H1 (cell line): ENCODE results near the gene ADPRH. TPM values are rescaled to one million over a fixed set of nuclear protein-coding genes. Genes with fewer than 3 reads are reported as not detected.

ENCODE experiments used
- CTCF ChIA-PET: fragments of 300-600 bp; sonication (Branson Sonifier 250); formaldehyde crosslinking; loops from one replicate; lab custom pipeline; 2021; ENCODE audit not compliant: partially characterized antibody; lab: Charles Lee
- POLR2A ChIA-PET: fragments of 300-600 bp; sonication (Branson Sonifier 250); formaldehyde crosslinking; loops from one replicate; lab custom pipeline; 2021; ENCODE audit warnings: inconsistent platforms; ENCODE audit not compliant: partially characterized antibody; lab: Charles Lee
- DNase-seq, 2 experiments: peaks; one replicate each; pipeline versions ENCODE4 v3.0.0 to v3.0.0-alpha.2; 2010 to 2022; ENCODE audit warnings: low spot score in 2 of 2, low read depth in 1 of 2, mixed read lengths in 1 of 2
- FAIRE-seq: peaks from 2 replicates; lab custom pipeline; 2011; peaks lifted over from hg19 to GRCh38; lab: Jason Lieb, UNC
- H2AFZ ChIP-seq: 2 replicates; pipeline ENCODE4 v1.8.1; 2012; ENCODE audit warnings: low read length, inconsistent platforms
- H2AK5ac ChIP-seq: 2 replicates; pipeline ENCODE4 v1.6.1; 2013; ENCODE audit warnings: low read depth, low read length
- H2BK120ac ChIP-seq: replicated peaks from 2 replicates; pipeline ENCODE3; 2013; ENCODE audit warnings: low read depth, low read length, inconsistent platforms
- H2BK12ac ChIP-seq: 2 replicates; pipeline ENCODE4 v1.6.1; 2013; ENCODE audit warnings: low read depth, low read length
- H2BK15ac ChIP-seq: 2 replicates; pipeline ENCODE4 v1.6.1; 2013; ENCODE audit warnings: low read length
- H2BK20ac ChIP-seq: 2 replicates; pipeline ENCODE4 v1.6.1; 2013; ENCODE audit warnings: low read length
- H2BK5ac ChIP-seq: 2 replicates; pipeline ENCODE4 v1.6.1; 2013; ENCODE audit warnings: low read depth, low read length
- H3K14ac ChIP-seq: 2 replicates; pipeline ENCODE4 v1.6.1; 2013; ENCODE audit warnings: inconsistent platforms; ENCODE audit not compliant: insufficient read length
- H3K18ac ChIP-seq: 2 replicates; pipeline ENCODE4 v1.6.1; 2013; ENCODE audit warnings: low read length; ENCODE audit errors: extremely low read depth
- H3K23ac ChIP-seq: 2 replicates; pipeline ENCODE4 v1.6.1; 2013; ENCODE audit warnings: inconsistent platforms; ENCODE audit not compliant: insufficient read length
- H3K23me2 ChIP-seq: 2 replicates; pipeline ENCODE4 v1.6.1; 2013; ENCODE audit warnings: low read depth, low read length
- H3K27ac ChIP-seq: 2 replicates; pipeline ENCODE4 v1.6.1; 2011; ENCODE audit warnings: low read depth, low read length, inconsistent platforms
- H3K27me3 ChIP-seq, 4 experiments: replicated peaks in 1 of 4; 1 replicate in 1 of 4; 2 replicates in 3 of 4; pipeline versions ENCODE4 v1.6.1 to v1.8.1; 2011 to 2013; ENCODE audit warnings: low read length in 3 of 4, mild to moderate bottlenecking in 3 of 4, inconsistent platforms in 2 of 4, mixed read lengths in 2 of 4, moderate library complexity in 1 of 4; ENCODE audit not compliant: control insufficient read depth in 3 of 4, insufficient read depth in 3 of 4; ENCODE audit errors: extremely low read depth in 1 of 4
- H3K36me3 ChIP-seq, 4 experiments: 2 replicates each; pipeline versions ENCODE4 v1.6.1 to v1.8.1; 2011 to 2013; ENCODE audit warnings: mild to moderate bottlenecking in 4 of 4, low read length in 3 of 4, moderate library complexity in 2 of 4, control low read depth in 1 of 4, inconsistent platforms in 1 of 4; ENCODE audit not compliant: insufficient read depth in 4 of 4, control insufficient read depth in 2 of 4
- H3K4ac ChIP-seq: replicated peaks from 2 replicates; pipeline ENCODE3; 2013; ENCODE audit warnings: low read length, low read depth, mixed read lengths, inconsistent platforms; ENCODE audit not compliant: insufficient read length
- H3K4me1 ChIP-seq, 4 experiments: replicated peaks in 1 of 4; 1 replicate in 1 of 4; 2 replicates in 3 of 4; pipeline versions ENCODE4 v1.6.1 to v1.8.1; 2011 to 2013; ENCODE audit warnings: low read length in 3 of 4, inconsistent platforms in 2 of 4, mixed read lengths in 1 of 4; ENCODE audit not compliant: insufficient read depth in 4 of 4, control insufficient read depth in 3 of 4
- H3K4me2 ChIP-seq, 2 experiments: 2 replicates each; pipeline versions ENCODE4 v1.6.1 to v1.8.1; 2011 to 2013; ENCODE audit warnings: low read depth in 2 of 2, low read length in 2 of 2, control low read depth in 1 of 2, inconsistent platforms in 1 of 2, mild to moderate bottlenecking in 1 of 2; ENCODE audit not compliant: insufficient read depth in 1 of 2
- H3K4me3 ChIP-seq, 4 experiments: fragments of 200-600, 300-600 bp in 1 of 4; sonication (generic), shearing (Covaris generic), sonication (Bioruptor Twin) in 1 of 4; 2 replicates each; pipeline versions ENCODE4 v1.5.1 to v1.8.1; 2011 to 2016; ENCODE audit warnings: low read length in 4 of 4, low read depth in 3 of 4, control low read depth in 2 of 4, inconsistent platforms in 2 of 4, mild to moderate bottlenecking in 2 of 4, mixed read lengths in 1 of 4, moderate library complexity in 1 of 4; ENCODE audit not compliant: insufficient read depth in 2 of 4; ENCODE audit errors: extremely low read depth in 1 of 4
- H3K56ac ChIP-seq: replicated peaks from 2 replicates; pipeline ENCODE3; 2013; ENCODE audit warnings: low read depth, mild to moderate bottlenecking, mixed read lengths, low read length, inconsistent platforms; ENCODE audit not compliant: insufficient read length
- H3K79me1 ChIP-seq: 2 replicates; pipeline ENCODE4 v1.6.1; 2013; ENCODE audit warnings: low read depth, low read length, control low read depth
- H3K79me2 ChIP-seq, 2 experiments: 2 replicates each; pipeline versions ENCODE4 v1.6.1 to v1.8.1; 2012 to 2013; ENCODE audit warnings: low read length in 2 of 2, mild to moderate bottlenecking in 2 of 2, inconsistent platforms in 1 of 2; ENCODE audit not compliant: insufficient read depth in 2 of 2, control insufficient read depth in 1 of 2
- H3K9ac ChIP-seq, 4 experiments: replicated peaks in 1 of 4; 1 replicate in 1 of 4; 2 replicates in 3 of 4; pipeline versions ENCODE4 v1.6.1 to v1.8.1; 2011 to 2013; ENCODE audit warnings: low read depth in 3 of 4, low read length in 3 of 4, control low read depth in 2 of 4, mild to moderate bottlenecking in 2 of 4, moderate library complexity in 2 of 4, inconsistent platforms in 1 of 4; ENCODE audit errors: extremely low read depth in 1 of 4
- H3K9me3 ChIP-seq, 2 experiments: 2 replicates each; pipeline versions ENCODE4 v1.6.1 to v1.8.1; 2012 to 2013; ENCODE audit warnings: mild to moderate bottlenecking in 2 of 2, moderate library complexity in 2 of 2, control low read depth in 1 of 2, inconsistent platforms in 1 of 2, low read depth in 1 of 2, low read length in 1 of 2, mixed read lengths in 1 of 2; ENCODE audit not compliant: insufficient read depth in 2 of 2
- H4K20me1 ChIP-seq, 2 experiments: replicated peaks in 1 of 2; 2 replicates each; pipeline versions ENCODE3 to v1.8.1; 2011 to 2013; ENCODE audit warnings: inconsistent platforms in 2 of 2, low read length in 2 of 2, mild to moderate bottlenecking in 1 of 2; ENCODE audit not compliant: insufficient read depth in 2 of 2, control insufficient read depth in 1 of 2
- H4K5ac ChIP-seq: 2 replicates; pipeline ENCODE4 v1.6.1; 2013; ENCODE audit warnings: low read length, low read depth, mixed read lengths, inconsistent platforms; ENCODE audit not compliant: insufficient read length
- H4K8ac ChIP-seq: 2 replicates; pipeline ENCODE4 v1.8.0; 2013; ENCODE audit warnings: mild to moderate bottlenecking, moderate library complexity, low read length, inconsistent platforms; ENCODE audit not compliant: insufficient read depth; ENCODE audit errors: extremely low read depth
- H4K91ac ChIP-seq: replicated peaks from 2 replicates; pipeline ENCODE3; 2013; ENCODE audit warnings: low read length, mixed read lengths, inconsistent platforms; ENCODE audit not compliant: insufficient read length
- ATF2 ChIP-seq: IDR thresholded peaks from 2 replicates; pipeline ENCODE4 v1.6.1; 2012; ENCODE audit warnings: low read length, inconsistent platforms
- EZH2 ChIP-seq: fragments of 200-600 bp; sonication (generic); IDR thresholded peaks from 2 replicates; pipeline ENCODE4 v1.7.1; 2012; ENCODE audit warnings: low read depth, mild to moderate bottlenecking, moderate library complexity, low read length, inconsistent platforms; ENCODE audit not compliant: severe bottlenecking
- JUND ChIP-seq: IDR thresholded peaks from 2 replicates; pipeline ENCODE4 v1.6.1; 2011; ENCODE audit warnings: mild to moderate bottlenecking, improper control_type of control experiment, low read length
- PHF8 ChIP-seq: fragments of 200-600 bp; sonication (generic); conservative IDR thresholded peaks from 2 replicates; pipeline ENCODE4 v1.7.1; 2012; ENCODE audit warnings: low read depth, mild to moderate bottlenecking, inconsistent platforms, low read length, moderate library complexity
- POLR2A ChIP-seq, 2 experiments: IDR thresholded peaks; 1 replicate in 1 of 2; 2 replicates in 1 of 2; pipeline ENCODE4 v1.6.1; 2011; ENCODE audit warnings: low read depth in 2 of 2, low read length in 2 of 2, mild to moderate bottlenecking in 2 of 2; ENCODE audit errors: control extremely low read depth in 1 of 2
- SP4 ChIP-seq: IDR thresholded peaks from 2 replicates; pipeline ENCODE4 v1.6.1; 2012; ENCODE audit warnings: low read length, inconsistent platforms
- SRF ChIP-seq: IDR thresholded peaks from 2 replicates; pipeline ENCODE4 v1.6.1; 2011; ENCODE audit warnings: mild to moderate bottlenecking, low read depth, low read length, moderate library complexity
- WGBS, 2 experiments: shearing (Covaris generic) in 1 of 2; methylation state at CpG; one replicate each; pipeline versions ENCODE4 v1.1.6 to v1.1.7; 2013 to 2015; ENCODE audit warnings: low lambda C conversion rate in 2 of 2, mixed read lengths in 2 of 2, inconsistent platforms in 1 of 2, low coverage in 1 of 2, missing lambda C conversion rate in 1 of 2; ENCODE audit not compliant: insufficient replicate concordance in 2 of 2, insufficient coverage in 1 of 2, insufficient read length in 1 of 2; ENCODE audit errors: extremely low coverage in 1 of 2, missing lambda C conversion rate in 1 of 2; 5-methylcytosine and 5-hydroxymethylcytosine counted together
- polyA plus RNA-seq, 7 experiments: library from polyadenylated mRNA; depleted of rRNA in 3 of 7; stranded (reverse) in 5 of 7; unstranded in 2 of 7; fragments of >200 nt in 5 of 7; fragments of 200-250 nt in 2 of 7; gene quantifications; 1 replicate in 5 of 7; 2 replicates in 1 of 7; 4 replicates in 1 of 7; pipeline versions ENCODE4 v1.2.1 to v1.2.3, GENCODE V29; 2011 to 2013; ENCODE audit warnings: missing spikeins in 2 of 7, mixed read lengths in 2 of 7
- total RNA-seq: library from RNA; stranded (reverse); fragmentation: NEBNext Ultra II Directional; extraction: Animal tissue kit (Norgen Biotek cat#: 25700); gene quantifications from 2 replicates; pipeline ENCODE4 v1.2.1, GENCODE V29; 2021

The ADPRH gene
- total and polyA plus RNA-seq, 2 of the 8 experiments (the other 6 are each of a cell fraction or from before 2014, with no cell fraction given), result 2.6 to 4.2 TPM

GRCh38 chr3:119590706-119591105, 11.4 kb downstream of the ADPRH start:
- no peak overlapping the region for H2BK120ac ChIP-seq
- no peaks in the 10 kb centered on the region for H4K20me1 ChIP-seq
- H3K4me1 ChIP-seq, result peaks cover 1 to 9% (median 5%) of the 10 kb centered on the region in 4 experiments; a peak in 4 of 7 replicates
- H3K79me1 ChIP-seq, result no peaks in the 10 kb centered on the region
- no peaks in the 10 kb centered on the region for H3K36me3 ChIP-seq
- no peak overlapping the region for H3K4me2 ChIP-seq
- CTCF ChIA-PET, result interaction anchor here (1.7 to 3.7 kb wide), 2 partner anchors 10 kb away, joined by 13 to 23 read pairs; no protein-coding TSS in a partner anchor
- no peak overlapping the region for H2BK15ac ChIP-seq
- no peak overlapping the region for H3K14ac ChIP-seq
- no peaks in the 10 kb centered on the region for H3K79me2 ChIP-seq
- FAIRE-seq, result no peak
- POLR2A ChIA-PET, result interaction anchor here (2.9 kb wide), 1 partner anchor 11 kb away, joined by 10 read pairs; the partner anchor contains the start of gene ADPRH
- H4K8ac ChIP-seq, result no peak overlapping the region
- H3K9me3 ChIP-seq, result no peaks in the 10 kb centered on the region
- H3K27ac ChIP-seq, result no peak overlapping the region
- no peak overlapping the region for H3K23ac ChIP-seq
- H4K91ac ChIP-seq, result no peak overlapping the region
- H2BK20ac ChIP-seq, result peak overlapping the region; percentile 17; the same call in 1 of the 2 replicates
- H3K18ac ChIP-seq, result no peak overlapping the region
- no peak overlapping the region for H3K56ac ChIP-seq
- no peak overlapping the region for H2BK5ac ChIP-seq
- H3K4ac ChIP-seq, result no peak overlapping the region
- H3K4me3 ChIP-seq, result no peak overlapping the region
- H2AK5ac ChIP-seq, result no peak overlapping the region
- H3K23me2 ChIP-seq, result no peaks in the 10 kb centered on the region
- no peak overlapping the region for H4K5ac ChIP-seq
- no peak overlapping the region for H3K9ac ChIP-seq
- 95% methylated on average over 1 of the region's 1 CpG; no CpG with 5 or more reads in 1 of the 2 experiments for WGBS, 2 experiments
- no peak for DNase-seq
- no peak overlapping the region for H2AFZ ChIP-seq
- H3K27me3 ChIP-seq, result no peaks in the 10 kb centered on the region
- no peak overlapping the region for H2BK12ac ChIP-seq
- no peak for TF ChIP-seq ATF2
- no peak for TF ChIP-seq POLR2A (IDR thresholded peaks at IDR 0.05; ENCODE audit: control extremely low read depth in 1 of 2, low read depth in 2 of 2, low read length in 2 of 2)
- no peak for TF ChIP-seq SRF
- no peak for TF ChIP-seq EZH2
- TF ChIP-seq JUND, result no peak
- no peak for TF ChIP-seq PHF8
- TF ChIP-seq SP4, result no peak
